ENCODE data around the gene AP2A2. TPM values are rescaled to one million over a fixed set of nuclear protein-coding genes. Genes with fewer than 3 reads are reported as not detected.

Gene AP2A2
- total RNA-seq, 4 donors from 2014 or later, result 79.2 to 115 (median 110) TPM

DNA sequence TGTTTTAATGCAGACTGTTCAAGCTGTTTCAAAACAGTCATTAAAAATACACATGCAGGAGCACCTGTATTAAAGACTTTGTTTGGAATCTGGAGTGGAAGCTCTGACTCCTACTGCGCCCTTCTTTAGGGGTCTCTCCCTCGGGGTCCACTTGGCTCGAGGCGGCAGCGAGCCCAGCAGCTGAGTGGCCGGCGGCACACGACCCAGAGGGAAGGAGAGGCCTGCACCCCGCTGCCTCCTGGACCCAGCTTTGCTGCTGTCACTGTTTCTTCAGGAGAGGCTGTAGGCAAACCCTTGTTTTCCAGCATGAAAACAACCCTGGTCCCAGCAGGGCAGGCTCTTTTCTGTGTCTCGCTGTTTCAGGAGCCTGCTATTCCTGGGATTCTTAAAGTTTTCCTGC lies 81.6 kb downstream of the AP2A2 start:
- TF ChIP-seq, protein P1, sequence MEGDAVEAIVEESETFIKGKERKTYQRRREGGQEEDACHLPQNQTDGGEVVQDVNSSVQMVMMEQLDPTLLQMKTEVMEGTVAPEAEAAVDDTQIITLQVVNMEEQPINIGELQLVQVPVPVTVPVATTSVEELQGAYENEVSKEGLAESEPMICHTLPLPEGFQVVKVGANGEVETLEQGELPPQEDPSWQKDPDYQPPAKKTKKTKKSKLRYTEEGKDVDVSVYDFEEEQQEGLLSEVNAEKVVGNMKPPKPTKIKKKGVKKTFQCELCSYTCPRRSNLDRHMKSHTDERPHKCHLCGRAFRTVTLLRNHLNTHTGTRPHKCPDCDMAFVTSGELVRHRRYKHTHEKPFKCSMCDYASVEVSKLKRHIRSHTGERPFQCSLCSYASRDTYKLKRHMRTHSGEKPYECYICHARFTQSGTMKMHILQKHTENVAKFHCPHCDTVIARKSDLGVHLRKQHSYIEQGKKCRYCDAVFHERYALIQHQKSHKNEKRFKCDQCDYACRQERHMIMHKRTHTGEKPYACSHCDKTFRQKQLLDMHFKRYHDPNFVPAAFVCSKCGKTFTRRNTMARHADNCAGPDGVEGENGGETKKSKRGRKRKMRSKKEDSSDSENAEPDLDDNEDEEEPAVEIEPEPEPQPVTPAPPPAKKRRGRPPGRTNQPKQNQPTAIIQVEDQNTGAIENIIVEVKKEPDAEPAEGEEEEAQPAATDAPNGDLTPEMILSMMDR (IDR thresholded peaks at IDR 0.05; ENCODE audit: low read depth), result no peak

DNA sequence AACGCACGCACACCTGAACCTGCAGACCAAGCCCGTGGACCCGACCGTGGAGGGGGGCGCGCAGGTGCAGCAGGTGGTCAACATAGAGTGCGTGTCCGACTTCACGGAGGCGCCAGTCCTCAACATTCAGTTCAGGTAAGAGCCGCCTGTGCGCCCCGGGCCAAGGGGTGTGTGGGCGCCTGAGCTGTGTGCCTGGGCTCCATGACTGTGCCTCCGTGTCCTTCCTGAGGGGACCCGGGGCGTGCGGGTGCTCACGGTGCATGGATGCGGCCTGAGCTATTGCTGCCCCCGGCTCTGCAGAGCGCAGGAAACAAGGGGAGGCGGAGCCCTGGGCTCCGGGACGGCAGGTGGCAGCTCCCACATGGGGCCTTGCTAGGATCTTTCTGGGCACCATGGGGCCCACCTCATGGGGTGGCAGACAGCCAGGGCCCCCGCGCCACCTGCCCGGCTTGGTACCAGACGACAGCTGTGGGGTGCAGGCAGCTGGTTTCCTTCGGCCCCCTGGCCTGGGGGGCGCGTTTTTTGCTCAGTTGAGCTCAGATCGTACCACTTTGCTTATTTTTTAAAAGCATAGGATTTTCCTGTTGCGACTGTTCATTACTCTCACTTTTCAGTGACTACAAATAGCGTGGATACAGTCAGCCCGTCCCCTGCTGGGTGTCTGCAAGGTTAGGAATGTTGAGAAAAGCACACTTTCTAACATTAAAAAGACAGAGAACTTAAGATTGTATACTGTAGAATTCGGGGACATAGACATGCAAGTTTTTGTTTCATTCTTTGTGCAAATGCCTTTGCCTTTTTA lies 82.5 kb downstream of the AP2A2 start:
- TF ChIP-seq, protein P1 (IDR thresholded peaks at IDR 0.05; ENCODE audit: low read depth), result no peak

DNA sequence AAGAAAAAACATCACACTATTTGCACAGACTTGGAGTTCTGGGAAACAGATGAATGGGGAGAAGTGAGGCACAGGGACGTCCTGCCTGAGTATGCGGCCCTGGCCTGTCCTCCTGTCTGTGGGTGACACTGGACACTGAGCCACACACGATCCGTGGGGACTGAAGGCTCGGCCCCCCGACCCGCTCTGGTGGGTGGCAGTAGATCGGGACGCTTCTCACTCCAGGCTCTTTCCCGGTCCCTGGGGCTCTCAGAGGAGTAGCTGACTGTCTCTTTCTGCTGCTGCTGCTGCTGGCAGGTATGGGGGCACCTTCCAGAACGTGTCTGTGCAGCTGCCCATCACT lies 83.1 kb downstream of the AP2A2 start:
- TF ChIP-seq, protein P1 (IDR thresholded peaks at IDR 0.05; ENCODE audit: low read depth), result no peak

DNA sequence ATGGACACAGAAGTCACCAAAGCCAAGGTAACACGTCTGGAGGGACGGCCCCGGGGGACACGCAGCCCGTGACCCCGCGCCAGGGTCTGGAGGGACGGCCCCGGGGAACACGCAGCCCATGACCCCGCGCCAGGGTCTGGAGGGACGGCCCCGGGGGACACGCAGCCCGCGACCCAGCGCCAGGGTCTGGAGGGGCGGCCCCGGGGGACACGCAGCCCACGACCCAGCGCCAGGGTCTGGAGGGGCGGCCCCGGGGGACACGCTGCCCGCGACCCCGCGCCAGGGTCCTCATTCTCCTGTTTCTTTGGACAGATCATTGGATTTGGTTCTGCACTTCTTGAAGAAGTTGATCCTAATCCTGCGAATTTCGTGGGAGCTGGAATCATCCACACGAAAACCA lies 83.7 kb downstream of the AP2A2 start:
- TF ChIP-seq, protein P1 (IDR thresholded peaks at IDR 0.05; ENCODE audit: low read depth), result no peak

DNA sequence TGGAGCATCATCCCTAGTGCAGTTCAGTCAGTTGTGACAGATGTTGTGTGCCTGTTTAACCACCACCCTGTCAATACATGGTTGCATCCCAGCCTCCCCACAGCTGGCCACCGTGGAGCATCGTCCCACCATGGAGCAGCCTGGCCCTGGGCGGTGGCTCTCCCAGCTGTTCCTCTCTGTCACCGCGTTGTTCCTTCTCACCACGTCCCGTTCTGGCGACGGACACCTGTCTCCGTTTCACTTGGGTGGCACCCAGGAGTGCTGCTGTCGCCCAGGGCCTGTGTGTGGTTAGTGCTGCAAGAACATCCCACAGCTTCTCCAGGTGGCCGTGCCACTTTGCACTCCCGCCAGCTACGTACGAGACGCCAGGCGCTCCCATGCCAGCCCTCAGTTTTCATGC lies 84.3 kb downstream of the AP2A2 start:
- TF ChIP-seq, protein P1 (IDR thresholded peaks at IDR 0.05; ENCODE audit: low read depth), result no peak

DNA sequence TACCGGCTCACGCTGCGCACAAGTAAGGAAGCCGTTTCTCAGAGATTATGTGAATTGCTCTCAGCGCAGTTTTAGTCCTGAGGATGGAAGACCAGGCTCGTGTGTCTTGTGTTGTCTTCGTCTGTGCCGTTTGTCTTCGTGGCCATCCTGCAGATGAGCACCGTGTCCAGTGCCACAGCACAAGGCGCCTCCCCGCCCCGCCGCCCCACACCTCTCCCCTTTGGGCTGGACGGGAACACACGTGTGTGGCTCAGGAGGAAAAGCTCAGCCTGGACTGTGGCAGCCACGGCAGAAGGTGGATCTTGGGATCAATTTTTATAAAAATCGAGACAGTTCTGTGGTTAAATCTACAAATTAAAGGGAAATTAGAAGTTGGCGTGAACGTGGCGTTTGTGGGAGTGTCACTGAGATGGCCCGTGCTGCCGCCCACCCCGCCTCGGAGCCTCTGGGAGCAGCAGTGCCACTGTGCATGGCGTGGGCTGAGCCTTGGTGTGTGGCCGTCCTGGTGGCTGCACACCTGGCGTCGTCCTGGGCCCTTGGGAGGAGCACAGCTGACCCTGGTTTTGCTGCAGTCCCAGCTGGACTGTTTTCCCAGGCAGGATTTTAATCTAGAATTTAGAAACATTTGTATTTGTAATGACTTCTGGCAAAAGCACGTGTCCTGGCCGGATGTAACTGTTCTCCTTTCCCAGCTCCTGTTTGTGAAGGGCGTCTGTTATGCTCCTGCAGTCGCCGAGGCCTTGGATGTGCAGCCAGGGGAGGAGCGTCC lies 85.1 kb downstream of the AP2A2 start:
- TF ChIP-seq, protein P1 (IDR thresholded peaks at IDR 0.05; ENCODE audit: low read depth), result no peak

DNA sequence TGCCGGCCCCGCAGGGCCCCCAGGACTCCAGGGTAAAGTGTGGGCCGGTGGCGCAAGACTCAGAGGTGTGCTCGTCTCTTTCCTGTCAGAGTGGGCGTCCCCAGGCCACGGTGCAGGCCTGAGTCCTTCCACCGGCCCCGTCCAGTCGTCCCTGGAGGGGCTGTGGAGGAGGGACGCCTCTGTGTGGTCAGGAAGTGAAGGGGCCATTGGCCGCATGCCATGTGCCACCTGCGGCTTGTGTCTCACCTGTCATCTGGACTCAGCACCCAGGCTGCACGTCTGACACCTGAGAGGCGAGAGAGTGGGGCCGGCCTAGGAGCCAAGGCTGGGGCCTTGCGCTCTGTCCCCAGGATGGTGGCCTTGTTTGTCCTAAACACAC lies 85.6 kb downstream of the AP2A2 start:
- TF ChIP-seq, protein P1 (IDR thresholded peaks at IDR 0.05; ENCODE audit: low read depth), result no peak
